ENCODE measurements around the gene PMEL. TPM values are rescaled to one million over a fixed set of nuclear protein-coding genes. Genes with fewer than 3 reads are reported as not detected.

Gene PMEL
- total RNA-seq, 1 experiment from 2014 or later, result 1.2 TPM

GRCh38 chr12:55997535-55997859 is 31.7 kb upstream of the PMEL start:
- no peaks in the 10 kb centered on the region for H3K4me1 ChIP-seq (ENCODE audit: control insufficient read depth, insufficient read depth, low read length)
- no peaks in the 10 kb centered on the region for H3K9me3 ChIP-seq (ENCODE audit: control insufficient read depth, insufficient read depth, low read depth, low read length)
- ATAC-seq, result peak; percentile 27
- ChIA-PET CTCF (interaction anchor here (0.6 to 1.9 kb wide), 6 partner anchors 9 to 259 kb away, joined by 3 to 5 read pairs (median 3); no protein-coding TSS in a partner anchor), POLR2A (interaction anchor here (1.9 kb wide), 1 partner anchor 10 kb away, joined by 9 read pairs; no protein-coding TSS in a partner anchor)
- H3K27ac ChIP-seq (ENCODE audit: low read length), result peak overlapping the region; percentile 90
- DNase-seq (ENCODE audit: low read depth, low spot score), result no peak
- BruUV-seq (replicated peaks), result no TSS peak
- H3K27me3 ChIP-seq (ENCODE audit: control insufficient read depth, insufficient read depth, low read length), result no peaks in the 10 kb centered on the region
- in situ Hi-C loops (cut with HindIII; ENCODE audit: low pct_unique_long_range_greater_than_20kb, low sequenced_read_pairs), result no loop called here
- 0 out of 2 replicates have a peak, but pooled peaks have one; percentile 15 for TF ChIP-seq SIN3A (IDR thresholded peaks at IDR 0.05; ENCODE audit: borderline replicate concordance, insufficient read depth, low read depth, low read length)
- TF ChIP-seq, protein P1, sequence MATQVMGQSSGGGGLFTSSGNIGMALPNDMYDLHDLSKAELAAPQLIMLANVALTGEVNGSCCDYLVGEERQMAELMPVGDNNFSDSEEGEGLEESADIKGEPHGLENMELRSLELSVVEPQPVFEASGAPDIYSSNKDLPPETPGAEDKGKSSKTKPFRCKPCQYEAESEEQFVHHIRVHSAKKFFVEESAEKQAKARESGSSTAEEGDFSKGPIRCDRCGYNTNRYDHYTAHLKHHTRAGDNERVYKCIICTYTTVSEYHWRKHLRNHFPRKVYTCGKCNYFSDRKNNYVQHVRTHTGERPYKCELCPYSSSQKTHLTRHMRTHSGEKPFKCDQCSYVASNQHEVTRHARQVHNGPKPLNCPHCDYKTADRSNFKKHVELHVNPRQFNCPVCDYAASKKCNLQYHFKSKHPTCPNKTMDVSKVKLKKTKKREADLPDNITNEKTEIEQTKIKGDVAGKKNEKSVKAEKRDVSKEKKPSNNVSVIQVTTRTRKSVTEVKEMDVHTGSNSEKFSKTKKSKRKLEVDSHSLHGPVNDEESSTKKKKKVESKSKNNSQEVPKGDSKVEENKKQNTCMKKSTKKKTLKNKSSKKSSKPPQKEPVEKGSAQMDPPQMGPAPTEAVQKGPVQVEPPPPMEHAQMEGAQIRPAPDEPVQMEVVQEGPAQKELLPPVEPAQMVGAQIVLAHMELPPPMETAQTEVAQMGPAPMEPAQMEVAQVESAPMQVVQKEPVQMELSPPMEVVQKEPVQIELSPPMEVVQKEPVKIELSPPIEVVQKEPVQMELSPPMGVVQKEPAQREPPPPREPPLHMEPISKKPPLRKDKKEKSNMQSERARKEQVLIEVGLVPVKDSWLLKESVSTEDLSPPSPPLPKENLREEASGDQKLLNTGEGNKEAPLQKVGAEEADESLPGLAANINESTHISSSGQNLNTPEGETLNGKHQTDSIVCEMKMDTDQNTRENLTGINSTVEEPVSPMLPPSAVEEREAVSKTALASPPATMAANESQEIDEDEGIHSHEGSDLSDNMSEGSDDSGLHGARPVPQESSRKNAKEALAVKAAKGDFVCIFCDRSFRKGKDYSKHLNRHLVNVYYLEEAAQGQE (IDR thresholded peaks at IDR 0.05; ENCODE audit: insufficient read depth in 1 of 2, low read depth in 2 of 2, low read length in 1 of 2), result no peak
- H3K4me3 ChIP-seq (ENCODE audit: low read depth in 2 of 2, low read length in 2 of 2), result peak overlapping the region; percentile 88 to 98
- intact Hi-C loops (cut with micrococcal nuclease; ENCODE audit: unreplicated experiment), result loop anchor here (2.0 to 5.0 kb wide), 2 partner anchors 31 to 45 kb away; partner anchors contain the start of gene RPS26
- H3K36me3 ChIP-seq (ENCODE audit: control insufficient read depth, insufficient read depth, low read length), result no peaks in the 10 kb centered on the region; the same call in 1 of the 2 replicates

DNA sequence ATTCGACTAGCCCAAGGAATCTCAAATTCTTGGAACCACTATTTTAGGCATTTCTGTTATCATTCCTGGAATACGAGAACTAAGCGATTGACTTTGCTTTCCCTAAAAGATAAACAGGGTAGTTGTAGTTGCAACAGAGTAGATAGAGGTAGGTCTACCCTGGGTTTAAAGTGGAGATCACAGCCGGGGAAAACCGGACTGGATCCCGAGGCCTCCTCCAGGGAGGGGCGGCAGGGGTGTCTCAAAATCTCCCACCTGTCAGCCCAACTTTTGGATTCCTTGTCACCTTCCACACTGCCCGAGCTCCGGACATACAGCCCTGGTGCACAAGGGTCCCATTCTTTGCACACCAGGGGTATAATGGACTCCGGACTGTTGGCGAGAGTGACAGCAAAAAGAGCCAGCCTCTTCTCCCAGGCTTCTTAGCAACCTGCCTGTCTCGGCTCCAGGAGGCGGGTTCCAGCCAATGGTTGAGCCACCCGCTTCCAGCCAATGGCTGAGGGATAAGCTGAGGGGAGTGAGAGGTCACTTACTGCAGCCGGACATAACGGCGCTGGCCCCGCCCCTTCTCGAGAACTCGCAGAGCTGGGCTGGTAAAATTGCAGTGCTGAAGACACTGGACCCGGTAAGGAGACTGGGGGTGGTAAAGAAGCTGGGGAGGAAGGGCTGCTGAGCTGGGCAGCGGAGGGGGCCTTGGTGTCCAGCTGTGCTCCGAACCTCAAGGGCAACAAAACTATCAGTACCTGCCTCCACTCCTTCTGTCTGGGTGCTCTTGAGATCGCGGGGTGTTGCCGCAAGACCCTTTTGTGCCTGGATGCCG is 31.1 kb upstream of the PMEL start, which contains the start of gene SUOX:
Gene SUOX (plus strand): TSS at position 562 of the 820 bp plus-strand sequence. CDS start 4,946 bp downstream, outside the sequence.
- peak within 1 kb of the TSS; percentile 88 to 98 for H3K4me3 ChIP-seq (ENCODE audit: low read depth in 2 of 2, low read length in 2 of 2)

More for the DNA sequence above, 31.1 kb upstream of the PMEL start, which contains the start of gene SUOX:
- in situ Hi-C loops (cut with HindIII; ENCODE audit: low pct_unique_long_range_greater_than_20kb, low sequenced_read_pairs), result no loop called here
- no TSS peak for BruUV-seq (replicated peaks)
- TF ChIP-seq TCF7L2 (IDR thresholded peaks at IDR 0.05; ENCODE audit: low read depth, low read length), result no peak
- TF ChIP-seq SIN3A (IDR thresholded peaks at IDR 0.05; ENCODE audit: borderline replicate concordance, insufficient read depth, low read depth, low read length), result 0 out of 2 replicates have a peak, but pooled peaks have one; percentile 16
- TF ChIP-seq CTCF (IDR thresholded peaks at IDR 0.05), result no peak
- TF ChIP-seq, protein P1 (IDR thresholded peaks at IDR 0.05; ENCODE audit: insufficient read depth in 1 of 2, low read depth in 2 of 2, low read length in 1 of 2), result no peak
- TF ChIP-seq POLR2AphosphoS5 (IDR thresholded peaks at IDR 0.05; ENCODE audit: low read depth, low read length), result peak; percentile 74; the same call in 1 of the 2 replicates
- Histone ChIP-seq H3K36me3 (ENCODE audit: control insufficient read depth, insufficient read depth, low read length) (peaks cover 2% of the 10 kb centered on the region; the same call in 1 of the 2 replicates), H3K27me3 (ENCODE audit: control insufficient read depth, insufficient read depth, low read length) (no peaks in the 10 kb centered on the region), H3K4me1 (ENCODE audit: control insufficient read depth, insufficient read depth, low read length) (no peaks in the 10 kb centered on the region), H3K27ac (ENCODE audit: low read length) (peak within 1 kb of the TSS; percentile 90), H3K9me3 (ENCODE audit: control insufficient read depth, insufficient read depth, low read depth, low read length) (no peaks in the 10 kb centered on the region)
- ATAC-seq (peak; percentile 100), DNase-seq (ENCODE audit: low read depth, low spot score) (peak; percentile 87)
- intact Hi-C loops (cut with micrococcal nuclease; ENCODE audit: unreplicated experiment), result loop anchor here (2.0 to 5.0 kb wide), 2 partner anchors 32 to 45 kb away; partner anchors contain the start of gene RPS26
- CTCF ChIA-PET, result interaction anchor here (0.6 to 1.9 kb wide), 10 partner anchors 29 to 268 kb away, joined by 3 to 12 read pairs (median 4); no protein-coding TSS in a partner anchor
- POLR2A ChIA-PET, result interaction anchor here (1.9 kb wide), 1 partner anchor 10 kb away, joined by 9 read pairs; no protein-coding TSS in a partner anchor
